ENCODE results near the gene MINDY3. TPM values are rescaled to one million over a fixed set of nuclear protein-coding genes. Genes with fewer than 3 reads are reported as not detected.

The MINDY3 gene
- total RNA-seq, 1 experiment from 2014 or later: 14.9 TPM

DNA sequence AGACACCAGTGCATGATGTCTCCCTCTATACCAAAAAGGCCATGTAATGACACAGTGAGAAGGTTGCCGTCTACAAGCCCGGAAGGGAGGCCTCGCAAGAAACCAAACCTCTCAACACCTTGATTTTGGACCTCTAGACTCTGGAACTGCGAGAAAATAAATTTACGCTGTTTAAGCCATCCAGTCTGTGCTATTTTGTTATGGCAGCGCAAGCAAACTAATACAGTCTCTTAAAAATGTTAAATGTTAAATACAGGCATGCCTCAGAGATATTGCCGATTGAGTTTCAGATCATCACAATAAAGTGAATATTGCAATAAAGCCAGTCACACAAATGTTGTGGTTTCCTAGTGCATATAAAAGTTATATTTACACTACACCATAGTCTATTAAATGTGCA, 5.0 kb upstream of the MINDY3 start:
- Histone ChIP-seq H2BK20ac (ENCODE audit: low read depth, low read length, poor library complexity, severe bottlenecking) (no peak overlapping the region), H3K23me2 (ENCODE audit: insufficient read length, low read depth, low read length, poor library complexity, severe bottlenecking) (no peaks in the 10 kb centered on the region), H3K27ac (ENCODE audit: insufficient read length, low read depth, low read length) (no peak overlapping the region), H3K14ac (ENCODE audit: insufficient read depth, low read length) (no peak overlapping the region), H3K27me3 (ENCODE audit: insufficient read depth, low read length) (peaks cover 3% of the 10 kb centered on the region; the same call in 1 of the 2 replicates), H2AK5ac (ENCODE audit: insufficient read length, low read length) (no peak overlapping the region), H3K56ac (ENCODE audit: insufficient read length, low read depth, low read length) (no peak overlapping the region), H2BK120ac (ENCODE audit: low read depth, low read length, poor library complexity, severe bottlenecking) (no peak overlapping the region), H4K8ac (replicated peaks; ENCODE audit: insufficient read length, low read depth, low read length) (no peak overlapping the region), H2BK5ac (ENCODE audit: insufficient read length, low read length) (no peak overlapping the region), H2BK15ac (ENCODE audit: low read depth, low read length) (no peak overlapping the region), H3K79me1 (ENCODE audit: insufficient read depth, low read depth, low read length, poor library complexity, severe bottlenecking) (no peaks in the 10 kb centered on the region), H3K4me2 (ENCODE audit: insufficient read depth, insufficient read length, low read length) (no peak overlapping the region), H3K18ac (ENCODE audit: insufficient read length, low read depth, low read length) (no peak overlapping the region), H3K4me1 (ENCODE audit: insufficient read depth, low read length) (no peaks in the 10 kb centered on the region), H2BK12ac (ENCODE audit: insufficient read length, low read depth, low read length) (no peak overlapping the region), H3K4ac (ENCODE audit: low read depth, low read length) (no peak overlapping the region), H3K9ac (ENCODE audit: extremely low read depth, insufficient read length, low read length) (no peak overlapping the region), H4K20me1 (ENCODE audit: control insufficient read depth, insufficient read depth, insufficient read length) (no peaks in the 10 kb centered on the region), H4K91ac (ENCODE audit: insufficient read length, low read depth, low read length) (no peak overlapping the region), H3K23ac (ENCODE audit: insufficient read length, low read depth, low read length) (no peak overlapping the region), H3K9me3 (ENCODE audit: control insufficient read depth, low read depth, low read length) (no peaks in the 10 kb centered on the region), H2AFZ (ENCODE audit: low read length) (no peak overlapping the region), H3T11ph (ENCODE audit: low read length) (no peak overlapping the region), H3K79me2 (ENCODE audit: insufficient read depth, low read length) (no peaks in the 10 kb centered on the region), H4K5ac (ENCODE audit: insufficient read length, low read depth, low read length) (no peak overlapping the region)
- Mint-ChIP-seq H3K4me3 (no peak overlapping the region), H3K36me3 (ENCODE audit: insufficient read depth in 1 of 3, low read depth in 3 of 3) (peaks cover 0 to 2% (median 0%) of the 10 kb centered on the region in 3 experiments; a peak in 1 of 7 replicates), H3K27ac (no peak overlapping the region), H3K4me1 (no peaks in the 10 kb centered on the region), H3K27me3 (ENCODE audit: low read depth) (peaks cover 90% of the 10 kb centered on the region), H3K9me3 (peaks cover 0 to 6% of the 10 kb centered on the region in 2 experiments; a peak in 1 of 5 replicates)
- no peak for DNase-seq
- no CpG with 5 or more reads among the region's 7 CpGs for WGBS (ENCODE audit: extremely low coverage, insufficient read length, low lambda C conversion rate)
- TF ChIP-seq, protein P1, sequence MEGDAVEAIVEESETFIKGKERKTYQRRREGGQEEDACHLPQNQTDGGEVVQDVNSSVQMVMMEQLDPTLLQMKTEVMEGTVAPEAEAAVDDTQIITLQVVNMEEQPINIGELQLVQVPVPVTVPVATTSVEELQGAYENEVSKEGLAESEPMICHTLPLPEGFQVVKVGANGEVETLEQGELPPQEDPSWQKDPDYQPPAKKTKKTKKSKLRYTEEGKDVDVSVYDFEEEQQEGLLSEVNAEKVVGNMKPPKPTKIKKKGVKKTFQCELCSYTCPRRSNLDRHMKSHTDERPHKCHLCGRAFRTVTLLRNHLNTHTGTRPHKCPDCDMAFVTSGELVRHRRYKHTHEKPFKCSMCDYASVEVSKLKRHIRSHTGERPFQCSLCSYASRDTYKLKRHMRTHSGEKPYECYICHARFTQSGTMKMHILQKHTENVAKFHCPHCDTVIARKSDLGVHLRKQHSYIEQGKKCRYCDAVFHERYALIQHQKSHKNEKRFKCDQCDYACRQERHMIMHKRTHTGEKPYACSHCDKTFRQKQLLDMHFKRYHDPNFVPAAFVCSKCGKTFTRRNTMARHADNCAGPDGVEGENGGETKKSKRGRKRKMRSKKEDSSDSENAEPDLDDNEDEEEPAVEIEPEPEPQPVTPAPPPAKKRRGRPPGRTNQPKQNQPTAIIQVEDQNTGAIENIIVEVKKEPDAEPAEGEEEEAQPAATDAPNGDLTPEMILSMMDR (conservative IDR thresholded peaks at IDR 0.05): no peak
